GM21367 (cell line): Measurements from ENCODE around the gene GABRR2.

ENCODE experiments used
- ATAC-seq: cut with Tn5 transposase; IDR thresholded peaks from one replicate; pipeline ENCODE4 v1.9.1; 2021; ENCODE audit not compliant: unreplicated experiment

Gene GABRR2

GRCh38 chr6:89315249-89315885, at the start of gene GABRR2:
Gene GABRR2, minus strand, starts transcription at chr6:89315299. Its CDS starts 134 bp downstream, at chr6:89315165.
- ATAC-seq = no peak

DNA sequence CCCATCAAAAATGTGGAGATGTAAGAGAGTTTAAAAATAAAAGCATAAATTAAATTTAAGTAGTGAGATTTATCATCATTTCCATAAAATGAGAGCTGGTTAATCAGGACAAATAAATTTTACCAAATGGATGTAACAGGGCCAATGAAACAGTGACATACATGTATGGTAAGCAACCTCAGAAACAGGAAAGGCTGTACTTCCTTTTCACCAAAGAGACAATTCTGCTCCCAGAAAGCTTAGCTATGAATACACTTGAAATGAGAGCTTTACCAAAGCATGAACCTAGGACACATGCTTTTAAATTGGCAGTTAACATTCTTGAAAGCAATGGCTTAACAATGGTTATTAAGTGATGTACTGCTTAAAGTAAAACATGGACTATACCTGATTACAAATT, 49.5 kb upstream of the GABRR2 start:
- no peak for ATAC-seq

GRCh38 chr6:89361171-89361570, 46.1 kb upstream of the GABRR2 start:
- ATAC-seq = no peak

DNA sequence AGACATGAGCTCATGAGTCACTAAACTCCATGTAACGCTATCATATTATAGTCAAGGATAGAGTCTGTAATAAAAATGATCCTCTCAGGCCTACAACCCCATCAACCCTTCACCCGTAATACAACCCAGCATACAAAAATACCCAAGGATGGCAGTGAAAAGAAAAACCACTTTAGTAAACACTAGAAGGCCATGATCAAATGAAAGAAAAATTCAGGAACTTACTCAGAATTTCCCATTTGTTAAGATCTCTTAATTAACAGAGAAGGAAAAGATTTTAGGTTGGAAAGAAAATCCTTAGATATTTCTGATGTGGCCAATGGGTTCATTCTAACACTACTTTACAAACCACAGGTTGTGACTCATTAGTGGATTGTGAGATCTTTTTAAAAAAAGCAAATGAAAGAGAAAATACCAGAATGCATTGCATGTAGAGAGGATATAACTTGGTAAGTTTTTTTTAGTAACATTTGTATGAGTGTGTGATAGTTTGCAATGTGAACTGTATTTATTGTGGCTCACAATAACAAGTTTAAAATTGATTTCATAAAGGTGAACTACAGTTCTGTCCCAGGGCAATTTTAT, 45.4 kb upstream of the GABRR2 start:
- peak; percentile 41 for ATAC-seq

- ATAC-seq = no peak
These were observed 44.5 kb upstream of the GABRR2 start for GRCh38 chr6:89359561-89359960.

- ATAC-seq = peak; percentile 43
These were observed 42.3 kb upstream of the GABRR2 start for GRCh38 chr6:89357390-89357789.

DNA sequence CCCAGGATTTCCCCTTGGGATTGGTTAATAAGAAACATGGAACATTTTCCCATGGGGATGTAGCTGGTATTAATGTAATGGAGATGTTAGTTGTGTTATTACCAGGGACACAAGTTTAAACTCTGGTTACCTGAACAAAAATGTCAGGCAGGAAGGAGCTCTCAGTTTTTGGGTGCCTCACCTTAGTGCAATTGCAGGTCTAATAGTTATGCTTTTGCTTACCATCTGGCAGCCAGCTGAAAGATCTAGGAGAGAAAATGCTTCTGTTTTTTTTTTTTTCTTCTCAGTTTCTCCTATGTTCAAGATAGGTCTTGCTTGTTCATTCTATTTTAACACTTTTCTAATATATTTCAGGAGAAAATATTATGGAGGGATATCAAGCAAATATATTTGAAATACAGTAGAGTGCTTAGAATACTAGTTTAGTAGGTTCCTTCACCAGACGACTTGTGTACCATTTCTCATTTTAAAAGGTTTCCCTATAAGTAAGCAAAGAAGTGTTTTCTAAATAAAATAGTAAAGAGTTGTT, 41.6 kb upstream of the GABRR2 start:
- no peak for ATAC-seq

DNA sequence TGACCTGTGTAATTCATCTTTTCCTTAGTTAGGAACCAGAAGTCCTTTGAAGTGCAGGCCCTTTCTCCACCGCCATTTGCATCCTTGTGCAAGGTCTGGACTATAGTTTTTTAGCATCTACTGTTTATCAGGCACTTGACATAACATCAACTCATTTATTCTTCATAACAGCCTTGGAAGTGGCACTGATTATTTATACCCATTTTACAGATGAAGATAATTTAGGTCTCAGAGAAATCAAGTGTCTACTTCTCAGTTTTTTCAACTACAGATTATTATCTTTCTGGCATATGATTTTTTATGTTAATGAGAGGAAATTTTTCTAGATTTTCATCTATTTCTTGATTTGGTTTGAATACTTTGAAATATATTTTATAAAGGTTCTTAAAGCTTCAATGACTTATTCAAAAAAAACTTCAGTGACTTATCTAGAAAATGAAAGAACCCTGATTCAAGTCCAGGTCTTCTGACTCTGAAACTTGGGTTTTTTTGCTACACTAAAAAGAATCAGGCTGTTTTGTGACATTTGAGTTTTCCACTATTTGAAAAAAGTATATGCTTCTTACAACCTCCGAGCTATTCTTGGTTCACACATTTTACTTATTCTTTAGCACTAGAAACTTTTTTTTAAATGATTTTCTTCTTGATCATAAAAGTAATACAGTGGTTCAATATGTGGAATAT, 40.6 kb upstream of the GABRR2 start:
- ATAC-seq = no peak

DNA sequence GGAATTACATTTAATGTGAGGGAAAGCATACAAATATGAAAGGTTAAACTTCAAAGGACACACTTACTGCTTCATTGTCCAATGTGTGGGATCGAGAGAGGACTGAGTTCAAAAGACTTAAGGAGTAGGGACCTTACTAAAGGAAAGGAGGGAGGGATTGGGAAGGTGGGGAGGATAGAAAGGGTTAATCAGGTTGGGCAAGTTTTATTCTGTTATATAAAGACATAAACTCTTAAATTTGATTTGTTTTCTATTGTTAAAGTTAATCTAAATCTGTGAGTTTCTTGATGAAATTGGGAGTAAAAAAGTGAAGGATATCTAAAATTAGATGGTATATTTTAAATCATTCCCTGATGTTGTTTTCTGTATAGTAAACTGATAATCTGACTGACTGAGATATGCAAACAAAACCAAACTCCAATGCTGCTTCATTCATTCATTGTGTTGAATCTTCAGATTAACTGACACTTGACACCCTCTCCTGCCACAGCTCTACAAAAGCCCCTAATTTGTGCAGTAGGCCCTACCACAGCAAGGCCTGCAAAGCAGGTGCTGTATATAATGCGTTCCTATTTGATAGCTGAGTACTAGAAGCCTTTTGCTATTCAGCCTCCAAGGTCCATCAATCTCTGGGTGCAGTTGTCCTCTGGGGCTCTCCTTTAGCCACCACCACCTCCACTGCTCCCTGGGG, 38.7 kb upstream of the GABRR2 start:
- no peak for ATAC-seq

DNA sequence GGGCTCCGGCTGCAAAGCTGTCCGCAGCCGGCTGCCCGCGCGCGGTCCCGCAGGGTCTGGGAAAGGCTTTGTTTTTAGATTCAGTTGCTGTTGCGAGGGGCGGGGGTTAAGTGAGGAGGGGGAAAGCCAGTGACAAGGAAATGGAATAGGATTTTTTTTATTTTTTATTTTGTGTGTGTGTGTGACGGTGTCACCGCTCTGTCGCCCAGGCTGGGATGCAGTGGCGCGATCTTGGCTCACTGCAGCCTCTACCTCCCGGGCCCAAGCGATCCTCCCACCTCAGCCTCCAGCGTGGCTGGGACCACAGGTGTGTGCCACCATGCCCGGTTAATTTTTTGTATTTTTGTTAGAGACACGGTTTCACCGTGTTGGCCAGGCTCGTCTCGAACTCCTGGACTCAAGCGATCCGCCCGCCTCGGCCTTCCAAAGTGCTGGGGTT, 38.0 kb upstream of the GABRR2 start:
- no peak for ATAC-seq

GRCh38 chr6:89352278-89353117, 37.4 kb upstream of the GABRR2 start, which contains the start of gene UBE2J1:
Gene UBE2J1, minus strand, starts transcription at chr6:89352722. Its CDS starts 153 bp downstream, at chr6:89352569.
- peak; percentile 31 for ATAC-seq

GRCh38 chr6:89351671-89352277, 36.7 kb upstream of the GABRR2 start:
- no peak for ATAC-seq

DNA sequence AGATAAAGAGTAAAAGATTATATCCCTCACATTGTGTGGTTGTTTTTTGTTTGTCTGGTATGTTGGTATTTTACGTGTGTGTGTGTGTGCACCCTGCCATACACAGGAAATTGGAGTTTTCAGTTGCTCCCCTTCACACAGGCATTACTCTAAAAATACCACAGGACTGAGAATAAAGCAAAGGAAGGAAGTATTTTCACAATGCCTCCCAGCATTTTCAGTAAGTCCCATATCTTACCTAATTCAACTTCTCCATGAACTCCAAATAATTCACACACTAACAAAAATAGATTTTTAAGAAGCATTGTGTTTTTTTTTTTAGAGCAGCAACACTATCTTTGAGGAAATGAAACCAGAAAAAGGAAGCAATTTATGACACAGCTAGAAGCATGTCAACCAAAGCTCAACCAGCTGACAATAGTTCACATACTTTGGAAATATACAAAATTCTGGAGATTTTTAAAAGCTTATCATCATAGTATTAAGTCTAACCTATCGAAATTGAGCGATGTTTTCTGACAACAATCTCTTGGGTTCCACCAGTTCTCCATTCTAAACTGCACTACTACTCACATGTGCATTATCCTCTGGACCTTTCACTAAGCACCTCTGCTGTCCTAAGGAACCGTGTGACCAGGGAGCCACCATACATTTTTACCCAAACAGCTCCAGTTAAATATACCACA, 35.3 kb upstream of the GABRR2 start:
- no peak for ATAC-seq

GRCh38 chr6:89348372-89348771, 33.3 kb upstream of the GABRR2 start:
- no peak for ATAC-seq

DNA sequence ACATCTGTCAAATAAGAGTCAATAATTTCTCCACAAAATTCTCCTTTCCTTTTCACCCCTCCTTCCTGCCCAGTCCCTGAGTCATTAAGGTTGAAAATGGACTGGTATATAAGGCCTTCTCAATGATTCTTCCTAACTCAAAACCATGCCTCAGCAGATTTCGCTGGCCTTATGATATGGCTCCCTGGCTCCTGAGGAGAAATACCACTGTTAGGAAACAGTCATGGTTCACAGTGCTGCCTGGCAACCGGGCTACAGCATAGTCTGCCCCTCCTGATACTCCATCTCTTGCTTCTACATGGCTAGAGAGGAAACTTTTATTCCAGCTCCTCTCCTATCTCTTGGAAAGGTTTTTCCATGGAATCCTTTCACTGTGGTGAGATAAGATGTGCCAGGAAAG, 32.7 kb upstream of the GABRR2 start:
- no peak for ATAC-seq

DNA sequence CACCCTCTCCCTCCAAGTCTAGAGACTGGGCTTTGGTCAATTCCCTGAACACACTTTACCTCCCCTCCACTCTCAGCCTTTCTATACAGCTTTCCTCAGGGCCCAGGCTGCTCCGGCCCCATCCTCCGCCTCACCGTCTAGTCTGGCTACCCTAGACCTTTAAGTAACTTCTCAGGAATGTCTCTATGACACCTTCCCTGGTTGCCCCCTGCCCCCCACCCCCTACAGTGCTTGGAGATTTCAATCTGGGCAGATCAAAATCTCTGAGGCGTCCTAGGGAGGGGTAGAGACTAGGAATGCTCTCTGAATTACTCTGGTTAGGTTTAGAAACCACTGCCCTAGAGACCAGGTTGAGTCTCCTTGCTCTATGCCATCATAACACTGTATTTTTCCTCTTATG, 31.3 kb upstream of the GABRR2 start:
- no peak for ATAC-seq

DNA sequence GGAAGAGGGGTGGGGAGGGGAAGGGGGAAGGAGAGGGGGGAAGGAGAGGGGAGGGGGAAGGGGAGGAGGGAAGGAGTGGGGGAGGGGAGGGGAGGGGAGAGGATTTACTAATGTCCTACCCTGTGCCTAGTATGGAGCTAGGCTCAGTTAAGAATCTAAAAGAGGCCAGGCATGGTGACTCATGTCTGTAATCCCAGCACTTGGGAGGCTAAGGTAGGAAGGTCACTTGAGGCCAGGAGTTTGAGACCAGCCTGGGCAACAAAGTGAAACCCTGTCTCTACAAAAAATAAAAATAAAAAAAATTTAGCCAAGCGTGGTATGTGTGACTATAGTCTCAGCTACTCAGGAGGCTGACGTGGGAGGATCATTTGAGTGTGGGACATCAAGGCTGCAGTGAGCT, 24.5 kb upstream of the GABRR2 start:
- no peak for ATAC-seq

GRCh38 chr6:89335164-89335563, 20.1 kb upstream of the GABRR2 start:
- no peak for ATAC-seq

GRCh38 chr6:89330910-89331309, 15.8 kb upstream of the GABRR2 start:
- no peak for ATAC-seq

DNA sequence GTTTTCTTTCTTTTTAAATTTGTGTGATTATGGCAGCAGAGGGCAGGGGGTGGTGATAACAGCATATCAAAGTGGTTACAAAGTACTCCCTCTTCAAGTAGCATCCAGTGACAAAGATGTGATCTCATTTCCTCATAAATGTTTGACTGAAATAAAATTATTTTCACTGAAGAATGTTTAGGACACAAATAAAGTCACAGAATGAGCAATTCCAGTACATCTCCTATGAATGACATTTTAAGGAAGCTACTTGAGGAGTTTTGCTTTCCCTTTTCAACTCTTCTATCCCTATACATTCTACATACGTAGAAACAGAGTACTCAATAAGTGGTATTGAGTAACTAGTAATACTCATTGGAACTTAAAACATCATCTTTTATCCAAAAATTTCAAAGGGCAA, 13.9 kb upstream of the GABRR2 start:
- ATAC-seq = no peak
